GM21447 (cell line): ENCODE data around the gene SNAP91.
"Not testable (repeated sequence)": the region's sequence is repeated elsewhere in the genome, so short reads cannot be mapped to it uniquely, and the experiment has no call there.

Experiments
- ATAC-seq: cut with Tn5 transposase; IDR thresholded peaks from one replicate; pipeline ENCODE4 v1.9.1; 2021; ENCODE audit not compliant: unreplicated experiment

The SNAP91 gene

GRCh38 chr6:83551748-83552147, 157.2 kb downstream of the SNAP91 start:
- ATAC-seq = not testable (repeated sequence)

- not testable (repeated sequence) for ATAC-seq
Observed at GRCh38 chr6:83550482-83550881, 158.4 kb downstream of the SNAP91 start.

GRCh38 chr6:83546636-83547035, 162.3 kb downstream of the SNAP91 start:
- ATAC-seq = no peak

GRCh38 chr6:83539678-83540077, 169.2 kb downstream of the SNAP91 start:
- no peak for ATAC-seq

GRCh38 chr6:83536647-83537589, 172.0 kb downstream of the SNAP91 start:
- ATAC-seq = no peak

- peak; percentile 67 for ATAC-seq
Observed at GRCh38 chr6:83536034-83536646, 172.8 kb downstream of the SNAP91 start.

- ATAC-seq = no peak
Observed at GRCh38 chr6:83518816-83519480, 190.0 kb downstream of the SNAP91 start.

GRCh38 chr6:83517500-83517899, 191.4 kb downstream of the SNAP91 start:
- no peak for ATAC-seq

GRCh38 chr6:83514866-83515466, 193.9 kb downstream of the SNAP91 start:
- peak; percentile 44 for ATAC-seq

- no peak for ATAC-seq
Observed at GRCh38 chr6:83514466-83514865, 194.4 kb downstream of the SNAP91 start.

GRCh38 chr6:83511901-83512681, 196.8 kb downstream of the SNAP91 start, which contains the start of gene PRSS35:
PRSS35 (plus strand) TSS chr6:83512534; CDS start chr6:83523442, 10,908 bp downstream.
- peak; percentile 51 for ATAC-seq

- ATAC-seq = no peak
Observed at GRCh38 chr6:83511266-83511665, 197.6 kb downstream of the SNAP91 start.

GRCh38 chr6:83510791-83511190, 198.1 kb downstream of the SNAP91 start:
- no peak for ATAC-seq

GRCh38 chr6:83509441-83509840, 199.5 kb downstream of the SNAP91 start:
- ATAC-seq = no peak

GRCh38 chr6:83505356-83505755, 203.5 kb downstream of the SNAP91 start:
- no peak for ATAC-seq
